Stimulated activated CD4-positive, alpha-beta T cell treated with anti-CD3 and anti-CD28 coated beads, Interleukin-1b, Interleukin-23, amount 100 ng/mL, for 24 hours (primary cell): ENCODE results near the gene HSD17B8.

Source experiments
- DNase-seq, 4 experiments: peaks; one replicate each; pipeline ENCODE4 v3.0.0-alpha.2; 2020; ENCODE audit warnings: low read depth in 4 of 4, low spot score in 1 of 4

The HSD17B8 gene

GRCh38 chr6:33236328-33236727 lies 31.9 kb downstream of the HSD17B8 start:
- DNase-seq = no peak

GRCh38 chr6:33236852-33237251 lies 32.4 kb downstream of the HSD17B8 start:
- DNase-seq = no peak

- no peak for DNase-seq
These were observed 33.3 kb downstream of the HSD17B8 start for GRCh38 chr6:33237741-33238140.

GRCh38 chr6:33241968-33242367 lies 37.5 kb downstream of the HSD17B8 start:
- DNase-seq = no peak

- no peak for DNase-seq
These were observed 39.0 kb downstream of the HSD17B8 start for GRCh38 chr6:33243476-33243875.

- peak; percentile 79 to 91 (median 86) for DNase-seq
These were observed 43.7 kb downstream of the HSD17B8 start for GRCh38 chr6:33247977-33248642.

- DNase-seq = peak in 1 of 4 experiments; percentile 24
These were observed 44.1 kb downstream of the HSD17B8 start for GRCh38 chr6:33248643-33248931.

GRCh38 chr6:33248932-33249731 lies 44.7 kb downstream of the HSD17B8 start:
- peak; percentile 84 to 96 (median 86) for DNase-seq

GRCh38 chr6:33249732-33250630 lies 45.5 kb downstream of the HSD17B8 start:
- no peak for DNase-seq

GRCh38 chr6:33250731-33251130 lies 46.3 kb downstream of the HSD17B8 start:
- no peak for DNase-seq

- DNase-seq = no peak
These were observed 47.0 kb downstream of the HSD17B8 start for GRCh38 chr6:33251395-33252012.

- no peak for DNase-seq
These were observed 48.3 kb downstream of the HSD17B8 start for GRCh38 chr6:33252759-33253158.

GRCh38 chr6:33254591-33254990 lies 50.1 kb downstream of the HSD17B8 start:
- no peak for DNase-seq
